Ureter (tissue), 1 donor: Measurements from ENCODE around the gene TDRD12. TPM values are rescaled to one million over a fixed set of nuclear protein-coding genes. Genes with fewer than 3 reads are reported as not detected.
"Not testable (repeated sequence)": the region's sequence is repeated elsewhere in the genome, so short reads cannot be mapped to it uniquely, and the experiment has no call there.

Experiments
- DNase-seq: peaks from one replicate; pipeline ENCODE4 v3.0.0-alpha.2; 2020; ENCODE audit warnings: low spot score
- total RNA-seq: library from RNA; stranded (reverse); gene quantifications from one replicate; pipeline ENCODE4 v1.2.4, GENCODE V29; 2023
- donor health status: DM: yes; HTN: yes; CAD: no.

TDRD12 gene
- total RNA-seq, 1 donor from 2014 or later, result 0.34 TPM

- no peak for DNase-seq
These were observed 146.5 kb downstream of the TDRD12 start for GRCh38 chr19:32866061-32866460.

GRCh38 chr19:32866564-32867265 lies 147.1 kb downstream of the TDRD12 start:
- no peak for DNase-seq

GRCh38 chr19:32867436-32867835 lies 147.9 kb downstream of the TDRD12 start:
- DNase-seq, result not testable (repeated sequence)

- DNase-seq, result no peak
These were observed 148.8 kb downstream of the TDRD12 start for GRCh38 chr19:32868206-32868950.

GRCh38 chr19:32869369-32869965 lies 149.9 kb downstream of the TDRD12 start, which contains the start of gene SLC7A9:
Gene SLC7A9 (minus strand): TSS chr19:32869767. CDS start chr19:32868534, 1,233 bp downstream.
- peak; percentile 15 for DNase-seq

- DNase-seq, result peak; percentile 42
These were observed 150.5 kb downstream of the TDRD12 start for GRCh38 chr19:32869966-32870573.

- peak; percentile 27 for DNase-seq
These were observed 151.4 kb downstream of the TDRD12 start for GRCh38 chr19:32870981-32871451.

- no peak for DNase-seq
These were observed 152.8 kb downstream of the TDRD12 start for GRCh38 chr19:32872391-32872790.

- peak; percentile 14 for DNase-seq
These were observed 153.8 kb downstream of the TDRD12 start for GRCh38 chr19:32873247-32873959.

GRCh38 chr19:32874605-32875004 lies 155.0 kb downstream of the TDRD12 start:
- DNase-seq, result peak; percentile 18

GRCh38 chr19:32875428-32875827 lies 155.9 kb downstream of the TDRD12 start:
- peak; percentile 35 for DNase-seq

- DNase-seq, result peak; percentile 32
These were observed 156.8 kb downstream of the TDRD12 start for GRCh38 chr19:32876236-32876918.

- DNase-seq, result peak; percentile 30
These were observed 157.3 kb downstream of the TDRD12 start for GRCh38 chr19:32876919-32877285.

Other genes starting within 250 kb of the TDRD12 start
- 71.8 TPM for gene PDCD5, start 138.6 kb upstream of the TDRD12 start, total RNA-seq
- gene ANKRD27, start 44.6 kb upstream of the TDRD12 start, total RNA-seq, result 53.7 TPM
- gene RGS9BP, start 43.9 kb upstream of the TDRD12 start, total RNA-seq, result 0.16 TPM
- gene NUDT19, start 27.9 kb upstream of the TDRD12 start, total RNA-seq, result 17.0 TPM
- 0.70 TPM for gene SLC7A9, start 150.0 kb downstream of the TDRD12 start, total RNA-seq